Gastrocnemius medialis (tissue), 4 donors: Measurements from ENCODE around the gene MAPK8IP1.

Experiments used
- CTCF ChIP-seq, 5 experiments: fragments of 450-650 bp in 3 of 5; fragments of 200-600 bp in 2 of 5; sonication (generic) in 2 of 5; IDR thresholded peaks in 4 of 5; conservative IDR thresholded peaks in 1 of 5; 1 replicate in 4 of 5; 2 replicates in 1 of 5; pipeline ENCODE4 v1.5.1; 2016 to 2019; ENCODE audit warnings: antibody characterized with exemption in 5 of 5, mild to moderate bottlenecking in 3 of 5, moderate library complexity in 3 of 5
- POLR2A ChIP-seq, 2 donors: fragments of 450-650 bp; IDR thresholded peaks; one replicate each; pipeline ENCODE4 v1.6.1; 2017; ENCODE audit warnings: antibody characterized with exemption in 2 of 2, mild to moderate bottlenecking in 2 of 2, moderate library complexity in 2 of 2

- no peak for TF ChIP-seq CTCF (IDR thresholded peaks at IDR 0.05 in 4 of 5, conservative IDR thresholded peaks at IDR 0.05 in 1 of 5)
- TF ChIP-seq POLR2A (IDR thresholded peaks at IDR 0.05) = no peak
Measured at GRCh38 chr11:45871638-45872037, 13.8 kb upstream of the MAPK8IP1 start.
